Astrocyte (in vitro differentiated cells and primary cell): ENCODE results near the gene OR1I1.

Source experiments
- EZH2 ChIP-seq: IDR thresholded peaks from 2 replicates; pipeline ENCODE4 v1.6.1; 2012; ENCODE audit warnings: mild to moderate bottlenecking, low read length, inconsistent platforms; ENCODE audit not compliant: insufficient read depth
- TF ChIP-seq, protein P1 (sequence below): IDR thresholded peaks from 2 replicates; pipeline ENCODE4 v1.5.1; 2011; ENCODE audit warnings: low read depth, mild to moderate bottlenecking, inconsistent platforms, low read length, moderate library complexity; ENCODE audit not compliant: insufficient read depth

DNA sequence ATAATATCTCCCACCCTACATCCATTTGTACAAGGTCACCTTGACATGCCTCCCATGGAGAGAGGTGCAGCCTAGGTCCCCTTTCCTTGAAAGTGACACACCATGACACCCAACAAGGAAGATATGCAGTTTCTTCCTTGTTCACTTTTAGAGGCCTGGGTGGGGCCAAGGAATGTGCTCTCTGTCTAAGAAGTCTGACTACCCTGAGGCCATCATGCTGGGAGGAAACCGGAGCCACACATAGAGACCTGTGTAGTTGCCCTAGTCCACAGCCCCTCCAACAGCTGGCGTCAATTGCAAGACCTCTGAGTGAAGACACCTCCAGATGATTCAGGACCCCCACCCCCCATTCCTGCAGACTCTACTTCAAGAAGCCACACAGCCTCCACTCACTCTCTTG lies 36.2 kb downstream of the OR1I1 start:
- no peak for TF ChIP-seq EZH2
- TF ChIP-seq, protein P1, sequence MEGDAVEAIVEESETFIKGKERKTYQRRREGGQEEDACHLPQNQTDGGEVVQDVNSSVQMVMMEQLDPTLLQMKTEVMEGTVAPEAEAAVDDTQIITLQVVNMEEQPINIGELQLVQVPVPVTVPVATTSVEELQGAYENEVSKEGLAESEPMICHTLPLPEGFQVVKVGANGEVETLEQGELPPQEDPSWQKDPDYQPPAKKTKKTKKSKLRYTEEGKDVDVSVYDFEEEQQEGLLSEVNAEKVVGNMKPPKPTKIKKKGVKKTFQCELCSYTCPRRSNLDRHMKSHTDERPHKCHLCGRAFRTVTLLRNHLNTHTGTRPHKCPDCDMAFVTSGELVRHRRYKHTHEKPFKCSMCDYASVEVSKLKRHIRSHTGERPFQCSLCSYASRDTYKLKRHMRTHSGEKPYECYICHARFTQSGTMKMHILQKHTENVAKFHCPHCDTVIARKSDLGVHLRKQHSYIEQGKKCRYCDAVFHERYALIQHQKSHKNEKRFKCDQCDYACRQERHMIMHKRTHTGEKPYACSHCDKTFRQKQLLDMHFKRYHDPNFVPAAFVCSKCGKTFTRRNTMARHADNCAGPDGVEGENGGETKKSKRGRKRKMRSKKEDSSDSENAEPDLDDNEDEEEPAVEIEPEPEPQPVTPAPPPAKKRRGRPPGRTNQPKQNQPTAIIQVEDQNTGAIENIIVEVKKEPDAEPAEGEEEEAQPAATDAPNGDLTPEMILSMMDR, result no peak
